ENCODE measurements around the gene SH2D4B.
A peak's percentile ranks its signal among the peaks of the same experiment; 100 is the strongest.

Gene SH2D4B

DNA sequence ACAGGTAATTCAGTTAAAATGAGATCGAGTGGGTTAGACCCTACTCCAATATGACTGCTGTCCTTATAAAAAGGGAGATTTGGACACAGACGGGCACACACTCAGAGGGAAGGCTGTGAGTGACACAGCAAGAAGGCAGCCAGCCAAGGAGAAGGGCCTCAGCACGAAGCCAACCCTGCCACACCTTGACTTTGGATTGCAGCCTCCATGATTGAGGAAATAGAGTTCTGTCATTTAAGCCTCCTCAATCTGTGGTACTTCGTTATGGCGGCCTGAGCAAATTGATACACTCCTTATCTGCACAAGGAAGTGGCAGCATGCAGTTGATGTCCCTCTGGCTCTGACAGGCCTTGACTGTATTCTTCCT lies 43.8 kb downstream of the SH2D4B start:
- H3K27me3 ChIP-seq (ENCODE audit: insufficient read depth, low read length), result no peaks in the 10 kb centered on the region; the same call in 1 of the 2 replicates
- no peaks in the 10 kb centered on the region for H3K79me2 ChIP-seq (ENCODE audit: insufficient read depth, low read length)
- no peak overlapping the region for H3K27ac ChIP-seq (ENCODE audit: low read depth, low read length, poor library complexity, severe bottlenecking)
- H3K9ac ChIP-seq (ENCODE audit: low read length), result no peak overlapping the region
- TF ChIP-seq, protein P1, sequence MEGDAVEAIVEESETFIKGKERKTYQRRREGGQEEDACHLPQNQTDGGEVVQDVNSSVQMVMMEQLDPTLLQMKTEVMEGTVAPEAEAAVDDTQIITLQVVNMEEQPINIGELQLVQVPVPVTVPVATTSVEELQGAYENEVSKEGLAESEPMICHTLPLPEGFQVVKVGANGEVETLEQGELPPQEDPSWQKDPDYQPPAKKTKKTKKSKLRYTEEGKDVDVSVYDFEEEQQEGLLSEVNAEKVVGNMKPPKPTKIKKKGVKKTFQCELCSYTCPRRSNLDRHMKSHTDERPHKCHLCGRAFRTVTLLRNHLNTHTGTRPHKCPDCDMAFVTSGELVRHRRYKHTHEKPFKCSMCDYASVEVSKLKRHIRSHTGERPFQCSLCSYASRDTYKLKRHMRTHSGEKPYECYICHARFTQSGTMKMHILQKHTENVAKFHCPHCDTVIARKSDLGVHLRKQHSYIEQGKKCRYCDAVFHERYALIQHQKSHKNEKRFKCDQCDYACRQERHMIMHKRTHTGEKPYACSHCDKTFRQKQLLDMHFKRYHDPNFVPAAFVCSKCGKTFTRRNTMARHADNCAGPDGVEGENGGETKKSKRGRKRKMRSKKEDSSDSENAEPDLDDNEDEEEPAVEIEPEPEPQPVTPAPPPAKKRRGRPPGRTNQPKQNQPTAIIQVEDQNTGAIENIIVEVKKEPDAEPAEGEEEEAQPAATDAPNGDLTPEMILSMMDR (IDR thresholded peaks at IDR 0.05; ENCODE audit: low read length), result no peak
- TF ChIP-seq EZH2 (IDR thresholded peaks at IDR 0.05; ENCODE audit: borderline replicate concordance, low read length), result no peak
- H4K20me1 ChIP-seq (ENCODE audit: insufficient read depth, low read length), result no peaks in the 10 kb centered on the region
- H3K9me3 ChIP-seq (ENCODE audit: low read length), result no peaks in the 10 kb centered on the region
- H3F3A ChIP-seq (ENCODE audit: insufficient read depth, low read length), result no peaks in the 10 kb centered on the region
- no peaks in the 10 kb centered on the region for H3K9me2 ChIP-seq (ENCODE audit: low read depth, low read length)
- H3K4me1 ChIP-seq (ENCODE audit: insufficient read depth, low read length, severe bottlenecking), result no peaks in the 10 kb centered on the region
- no peaks in the 10 kb centered on the region; the same call in 1 of the 2 replicates for H3K36me3 ChIP-seq (ENCODE audit: insufficient read depth, low read length)
- no peak overlapping the region for H2AFZ ChIP-seq (ENCODE audit: low read length)
- H3K4me2 ChIP-seq (ENCODE audit: low read length), result no peak overlapping the region
- H3K4me3 ChIP-seq (ENCODE audit: low read depth, low read length, poor library complexity, severe bottlenecking), result no peak overlapping the region

DNA sequence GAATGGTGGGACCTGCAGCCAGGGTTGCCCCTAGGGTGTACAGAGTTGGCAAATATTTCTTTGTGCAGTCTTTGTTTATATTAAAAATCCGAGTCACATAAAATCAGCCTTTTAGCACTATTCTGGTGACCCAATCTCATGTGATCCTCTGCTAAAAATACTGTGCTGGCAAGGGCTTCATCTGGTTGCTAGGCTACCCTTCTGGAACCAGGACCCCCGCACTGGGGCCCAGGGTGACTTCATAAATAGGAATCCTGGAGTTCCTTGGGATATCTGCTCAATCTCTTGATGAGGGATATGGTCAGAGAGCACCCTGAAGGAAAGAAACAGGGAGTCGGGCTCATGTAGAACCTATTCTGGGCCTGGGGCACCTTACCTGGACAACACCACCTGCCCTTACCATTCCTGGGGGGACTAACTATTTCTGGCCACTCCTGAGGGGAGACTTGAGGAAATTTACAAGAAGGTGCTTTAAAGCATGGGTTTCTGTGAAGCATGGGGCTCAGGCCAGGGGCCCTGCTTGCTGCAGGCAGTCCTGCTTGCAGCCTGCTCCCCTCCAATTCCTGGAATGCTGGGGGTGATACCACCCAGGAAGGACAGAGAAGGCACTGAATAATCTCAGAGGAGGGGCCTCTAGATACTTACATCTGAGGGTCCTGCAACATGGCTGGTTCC lies 44.7 kb downstream of the SH2D4B start:
- no peaks in the 10 kb centered on the region for H3K9me3 ChIP-seq (ENCODE audit: low read length)
- H3F3A ChIP-seq (ENCODE audit: insufficient read depth, low read length), result no peaks in the 10 kb centered on the region
- no peaks in the 10 kb centered on the region for H3K4me1 ChIP-seq (ENCODE audit: insufficient read depth, low read length, severe bottlenecking)
- no peaks in the 10 kb centered on the region; the same call in 1 of the 2 replicates for H3K27me3 ChIP-seq (ENCODE audit: insufficient read depth, low read length)
- no peak overlapping the region for H2AFZ ChIP-seq (ENCODE audit: low read length)
- TF ChIP-seq, protein P1 (IDR thresholded peaks at IDR 0.05; ENCODE audit: low read length), result no peak
- TF ChIP-seq EZH2 (IDR thresholded peaks at IDR 0.05; ENCODE audit: borderline replicate concordance, low read length), result no peak
- H3K27ac ChIP-seq (ENCODE audit: low read depth, low read length, poor library complexity, severe bottlenecking), result no peak overlapping the region
- H3K4me2 ChIP-seq (ENCODE audit: low read length), result no peak overlapping the region
- H4K20me1 ChIP-seq (ENCODE audit: insufficient read depth, low read length), result no peaks in the 10 kb centered on the region
- H3K4me3 ChIP-seq (ENCODE audit: low read depth, low read length, poor library complexity, severe bottlenecking), result no peak overlapping the region
- H3K9me2 ChIP-seq (ENCODE audit: low read depth, low read length), result no peaks in the 10 kb centered on the region
- no peaks in the 10 kb centered on the region for H3K36me3 ChIP-seq (ENCODE audit: insufficient read depth, low read length)
- H3K79me2 ChIP-seq (ENCODE audit: insufficient read depth, low read length), result no peaks in the 10 kb centered on the region
- H3K9ac ChIP-seq (ENCODE audit: low read length), result no peak overlapping the region

DNA sequence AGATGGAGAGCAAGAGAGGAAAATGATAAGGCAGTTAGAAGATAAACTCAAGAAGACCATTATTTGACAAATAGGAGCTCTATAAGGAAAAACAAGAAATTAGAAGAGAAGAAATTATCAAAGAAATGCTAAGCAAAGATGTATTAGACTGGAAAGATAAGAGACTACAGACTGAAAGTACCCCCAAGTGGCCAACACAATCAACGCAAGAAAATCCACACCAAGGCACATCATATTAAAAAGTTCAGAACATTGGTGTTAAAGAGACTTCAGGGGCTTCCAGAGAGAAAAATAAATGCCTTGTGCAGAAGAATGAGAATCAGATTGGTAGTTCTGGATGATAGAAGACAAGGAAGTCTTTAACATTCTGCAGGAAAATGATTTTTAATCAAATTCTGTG lies 46.0 kb downstream of the SH2D4B start:
- Histone ChIP-seq H4K20me1 (ENCODE audit: insufficient read depth, low read length) (no peaks in the 10 kb centered on the region), H3K9me2 (ENCODE audit: low read depth, low read length) (no peaks in the 10 kb centered on the region), H3F3A (ENCODE audit: insufficient read depth, low read length) (no peaks in the 10 kb centered on the region), H3K27me3 (ENCODE audit: insufficient read depth, low read length) (peaks cover 8% of the 10 kb centered on the region), H3K36me3 (ENCODE audit: insufficient read depth, low read length) (no peaks in the 10 kb centered on the region), H3K27ac (ENCODE audit: low read depth, low read length, poor library complexity, severe bottlenecking) (no peak overlapping the region), H3K4me1 (ENCODE audit: insufficient read depth, low read length, severe bottlenecking) (no peaks in the 10 kb centered on the region), H3K4me2 (ENCODE audit: low read length) (no peak overlapping the region), H3K9ac (ENCODE audit: low read length) (no peak overlapping the region), H3K79me2 (ENCODE audit: insufficient read depth, low read length) (no peaks in the 10 kb centered on the region), H2AFZ (ENCODE audit: low read length) (no peak overlapping the region), H3K9me3 (ENCODE audit: low read length) (no peaks in the 10 kb centered on the region), H3K4me3 (ENCODE audit: low read depth, low read length, poor library complexity, severe bottlenecking) (no peak overlapping the region)
- TF ChIP-seq, protein P1 (IDR thresholded peaks at IDR 0.05; ENCODE audit: low read length), result peak; percentile 19; the same call in 1 of the 2 replicates
- TF ChIP-seq EZH2 (IDR thresholded peaks at IDR 0.05; ENCODE audit: borderline replicate concordance, low read length), result no peak

Measured in OCI-LY1 (cell line).